ENCODE data around the gene RASAL2.

- TF ChIP-seq POLR2A (IDR thresholded peaks at IDR 0.05; ENCODE audit: low read length), result no peak
- no peak for TF ChIP-seq GATA1 (IDR thresholded peaks at IDR 0.05; ENCODE audit: low read depth, low read length)
Measured at GRCh38 chr1:178501705-178502329, 407.9 kb downstream of the RASAL2 start.

Measured in erythroblast (primary cell).